ENCODE data around the gene RHBDD3. TPM values are rescaled to one million over a fixed set of nuclear protein-coding genes. Genes with fewer than 3 reads are reported as not detected.

RHBDD3 gene
- total RNA-seq, 1 donor from 2014 or later = 19.0 TPM

DNA sequence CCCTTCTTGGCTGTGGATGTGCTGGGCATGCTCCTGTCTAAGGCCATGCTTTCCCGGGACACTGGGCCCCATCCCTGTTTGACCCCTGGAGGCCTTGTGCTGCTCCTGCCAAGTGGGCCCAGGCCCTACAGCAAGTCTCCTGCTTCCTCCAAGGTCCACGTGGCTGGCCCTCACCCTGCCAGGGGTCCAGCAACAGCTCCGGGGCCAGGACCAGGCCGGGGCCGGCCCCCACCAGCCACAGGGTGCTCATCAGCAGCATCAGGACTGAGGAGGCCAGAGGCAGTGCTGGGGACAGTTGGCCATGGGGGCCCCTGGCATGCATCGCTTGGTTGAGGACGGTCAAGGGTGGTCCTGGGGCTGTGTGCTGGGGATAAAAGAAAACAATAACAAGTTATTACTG, 2.5 kb downstream of the RHBDD3 start:
- no peaks in the 10 kb centered on the region for H3K27me3 ChIP-seq
- H3K36me3 ChIP-seq = peaks cover 5% of the 10 kb centered on the region
- no peaks in the 10 kb centered on the region for H3K9me3 ChIP-seq
- ATAC-seq = no peak
- intact Hi-C loops (cut with DNase I) = no loop called here
- no peak overlapping the region for H3K4me3 ChIP-seq
- DNase-seq = peak; percentile 64
- TF ChIP-seq, protein P1, sequence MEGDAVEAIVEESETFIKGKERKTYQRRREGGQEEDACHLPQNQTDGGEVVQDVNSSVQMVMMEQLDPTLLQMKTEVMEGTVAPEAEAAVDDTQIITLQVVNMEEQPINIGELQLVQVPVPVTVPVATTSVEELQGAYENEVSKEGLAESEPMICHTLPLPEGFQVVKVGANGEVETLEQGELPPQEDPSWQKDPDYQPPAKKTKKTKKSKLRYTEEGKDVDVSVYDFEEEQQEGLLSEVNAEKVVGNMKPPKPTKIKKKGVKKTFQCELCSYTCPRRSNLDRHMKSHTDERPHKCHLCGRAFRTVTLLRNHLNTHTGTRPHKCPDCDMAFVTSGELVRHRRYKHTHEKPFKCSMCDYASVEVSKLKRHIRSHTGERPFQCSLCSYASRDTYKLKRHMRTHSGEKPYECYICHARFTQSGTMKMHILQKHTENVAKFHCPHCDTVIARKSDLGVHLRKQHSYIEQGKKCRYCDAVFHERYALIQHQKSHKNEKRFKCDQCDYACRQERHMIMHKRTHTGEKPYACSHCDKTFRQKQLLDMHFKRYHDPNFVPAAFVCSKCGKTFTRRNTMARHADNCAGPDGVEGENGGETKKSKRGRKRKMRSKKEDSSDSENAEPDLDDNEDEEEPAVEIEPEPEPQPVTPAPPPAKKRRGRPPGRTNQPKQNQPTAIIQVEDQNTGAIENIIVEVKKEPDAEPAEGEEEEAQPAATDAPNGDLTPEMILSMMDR (IDR thresholded peaks at IDR 0.05) = no peak
- H3K4me1 ChIP-seq = peaks cover 22% of the 10 kb centered on the region
- no peak overlapping the region for H3K27ac ChIP-seq

DNA sequence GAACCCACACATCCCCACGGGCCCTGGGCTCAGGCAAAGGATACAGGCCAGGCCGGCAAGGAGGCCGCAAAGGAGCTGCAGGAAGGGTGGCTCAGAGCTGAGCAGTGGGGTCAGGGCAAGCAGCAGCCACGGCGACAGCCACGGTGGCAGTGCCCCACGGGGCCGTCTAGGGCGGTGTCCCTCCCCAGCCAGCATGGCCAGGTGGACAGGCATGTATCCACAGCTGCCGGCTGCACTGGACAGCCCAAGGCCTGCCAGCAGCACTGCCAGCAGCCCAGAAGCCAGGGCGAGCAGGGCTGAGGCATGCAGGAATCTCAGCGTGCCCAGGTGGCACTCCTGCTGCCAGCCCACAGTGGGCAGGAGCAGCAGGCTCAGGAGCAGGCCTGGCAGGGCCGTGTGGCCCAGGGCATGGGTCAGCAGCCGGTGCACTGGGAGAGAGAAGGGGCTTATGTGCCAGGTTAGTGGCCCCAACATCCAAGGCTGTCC, 3.9 kb downstream of the RHBDD3 start:
- Histone ChIP-seq H3K27ac (no peak overlapping the region), H3K4me1 (peaks cover 15% of the 10 kb centered on the region), H3K36me3 (peaks cover 5% of the 10 kb centered on the region), H3K9me3 (no peaks in the 10 kb centered on the region), H3K4me3 (no peak overlapping the region), H3K27me3 (no peaks in the 10 kb centered on the region)
- intact Hi-C loops (cut with DNase I) = no loop called here
- DNase-seq = no peak
- no peak for ATAC-seq
- TF ChIP-seq, protein P1 (IDR thresholded peaks at IDR 0.05) = no peak

DNA sequence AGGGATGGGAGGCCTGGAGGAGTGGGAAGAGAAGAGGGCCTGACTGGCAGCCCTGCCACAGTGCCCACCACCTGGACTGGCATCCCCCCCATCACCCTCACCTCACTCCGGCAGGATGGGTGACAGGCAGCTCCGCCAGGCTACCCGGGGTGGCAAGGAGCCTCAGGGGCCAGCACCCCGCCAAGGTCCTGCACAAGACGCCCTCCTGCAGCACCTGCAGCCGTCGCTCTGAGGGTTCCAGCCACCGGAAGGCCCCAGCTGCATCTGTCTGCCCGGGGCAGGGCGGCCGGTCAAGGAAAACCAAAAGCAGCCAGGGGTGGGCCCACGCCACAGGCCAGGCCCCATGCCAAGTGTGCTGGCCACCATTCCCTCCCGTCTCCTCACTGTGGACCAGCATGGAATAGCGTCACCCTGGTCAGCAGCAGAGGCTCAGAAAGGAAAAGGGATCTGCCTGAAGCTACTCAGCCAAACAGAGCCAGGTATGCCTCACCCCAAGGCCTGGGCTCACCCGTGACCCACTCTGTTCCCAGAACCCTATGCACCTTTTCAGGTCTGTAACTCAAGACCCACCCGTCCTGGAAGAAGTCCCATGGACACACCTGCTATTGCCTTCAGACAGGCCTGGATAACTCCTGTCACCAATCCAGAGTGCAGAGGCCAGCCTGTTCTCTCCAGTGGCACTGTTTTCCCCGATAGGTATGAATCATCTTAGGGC, 7.0 kb downstream of the RHBDD3 start:
- Histone ChIP-seq H3K4me1 (peaks cover under 1% of the 10 kb centered on the region), H3K36me3 (peaks cover 5% of the 10 kb centered on the region), H3K4me3 (no peak overlapping the region), H3K27ac (no peak overlapping the region), H3K27me3 (no peaks in the 10 kb centered on the region), H3K9me3 (no peaks in the 10 kb centered on the region)
- intact Hi-C loops (cut with DNase I) = no loop called here
- TF ChIP-seq, protein P1 (IDR thresholded peaks at IDR 0.05) = no peak
- DNase-seq = no peak
- ATAC-seq = no peak

DNA sequence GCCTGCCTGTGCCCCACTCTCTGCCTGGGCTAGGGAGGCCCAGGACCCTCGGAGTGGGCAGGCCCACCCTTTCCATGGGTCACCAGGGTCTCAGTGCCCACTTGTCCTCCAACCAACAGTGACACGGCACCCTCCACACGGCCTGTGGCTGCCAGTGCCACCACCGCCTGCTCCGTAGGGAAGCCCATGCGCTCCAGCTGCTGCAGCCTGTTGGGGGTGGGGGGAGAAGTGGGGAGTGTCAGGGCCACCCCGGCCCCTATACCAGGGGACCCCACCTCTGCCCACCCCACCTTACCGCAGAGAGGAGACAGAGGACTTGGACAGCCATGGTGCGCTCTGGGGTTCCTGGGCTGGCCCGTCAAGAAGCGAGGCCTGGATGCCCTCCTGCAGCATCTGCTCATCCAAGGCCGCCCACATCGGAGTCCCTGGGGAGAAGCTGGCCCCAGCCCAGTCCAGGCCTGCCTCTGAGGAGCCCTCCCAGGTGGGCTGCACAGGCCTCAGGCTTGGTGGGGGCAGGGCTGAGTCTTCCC, 7.7 kb downstream of the RHBDD3 start:
- Histone ChIP-seq H3K9me3 (no peaks in the 10 kb centered on the region), H3K4me3 (no peak overlapping the region), H3K36me3 (peaks cover 2% of the 10 kb centered on the region), H3K4me1 (no peaks in the 10 kb centered on the region), H3K27ac (no peak overlapping the region), H3K27me3 (no peaks in the 10 kb centered on the region)
- intact Hi-C loops (cut with DNase I) = no loop called here
- DNase-seq (no peak), ATAC-seq (peak; percentile 4)
- TF ChIP-seq, protein P1 (IDR thresholded peaks at IDR 0.05) = no peak

DNA sequence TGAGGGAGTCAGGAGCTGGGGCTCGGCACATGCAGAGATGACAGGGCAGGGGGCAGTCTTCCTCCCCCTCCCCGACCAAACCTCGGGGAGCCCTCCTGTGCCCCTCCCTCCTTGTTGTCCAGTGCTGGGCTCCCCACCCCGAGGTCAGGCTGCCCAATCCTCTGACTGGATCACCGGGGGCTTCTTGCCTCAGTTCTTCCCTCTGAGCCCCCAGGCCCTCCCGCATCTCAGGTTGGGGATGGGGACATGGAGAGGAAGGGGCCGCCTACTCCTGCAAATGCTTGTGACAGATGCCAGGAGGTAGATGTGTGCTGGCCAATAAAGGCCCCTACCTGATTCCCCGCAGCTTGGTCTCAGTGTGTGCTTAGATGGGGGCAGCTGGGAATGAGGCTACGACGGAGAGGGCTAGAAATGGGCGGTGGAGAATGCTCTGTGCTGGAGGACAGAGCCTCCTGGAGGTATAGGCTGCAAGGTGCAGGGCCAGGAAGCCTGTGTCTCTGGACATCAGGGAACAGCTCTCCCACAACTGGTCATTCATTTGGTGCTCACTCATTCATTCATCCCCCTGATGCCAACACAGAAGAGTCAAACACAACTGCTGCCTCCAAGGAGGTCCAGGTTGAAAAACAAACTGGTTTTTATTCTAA, 8.4 kb downstream of the RHBDD3 start:
- intact Hi-C loops (cut with DNase I) = no loop called here
- no peak for DNase-seq

More for the DNA sequence above, 8.4 kb downstream of the RHBDD3 start:
- Histone ChIP-seq H3K4me3 (no peak overlapping the region), H3K27me3 (no peaks in the 10 kb centered on the region), H3K9me3 (no peaks in the 10 kb centered on the region), H3K27ac (no peak overlapping the region), H3K36me3 (no peaks in the 10 kb centered on the region), H3K4me1 (no peaks in the 10 kb centered on the region)
- TF ChIP-seq, protein P1 (IDR thresholded peaks at IDR 0.05) = no peak
- ATAC-seq = no peak

Data from upper lobe of right lung (tissue), 1 donor.